HG02970 (cell line): ENCODE measurements around the gene ZNF592.

Experiments used
- ATAC-seq: cut with Tn5 transposase; IDR thresholded peaks from one replicate; pipeline ENCODE4 v1.9.1; 2021; ENCODE audit warnings: mild to moderate bottlenecking, moderate library complexity, moderate number of reproducible peaks; ENCODE audit not compliant: unreplicated experiment, low FRiP score

Gene ZNF592

GRCh38 chr15:84800365-84800806 lies 52.0 kb downstream of the ZNF592 start:
- ATAC-seq = no peak

DNA sequence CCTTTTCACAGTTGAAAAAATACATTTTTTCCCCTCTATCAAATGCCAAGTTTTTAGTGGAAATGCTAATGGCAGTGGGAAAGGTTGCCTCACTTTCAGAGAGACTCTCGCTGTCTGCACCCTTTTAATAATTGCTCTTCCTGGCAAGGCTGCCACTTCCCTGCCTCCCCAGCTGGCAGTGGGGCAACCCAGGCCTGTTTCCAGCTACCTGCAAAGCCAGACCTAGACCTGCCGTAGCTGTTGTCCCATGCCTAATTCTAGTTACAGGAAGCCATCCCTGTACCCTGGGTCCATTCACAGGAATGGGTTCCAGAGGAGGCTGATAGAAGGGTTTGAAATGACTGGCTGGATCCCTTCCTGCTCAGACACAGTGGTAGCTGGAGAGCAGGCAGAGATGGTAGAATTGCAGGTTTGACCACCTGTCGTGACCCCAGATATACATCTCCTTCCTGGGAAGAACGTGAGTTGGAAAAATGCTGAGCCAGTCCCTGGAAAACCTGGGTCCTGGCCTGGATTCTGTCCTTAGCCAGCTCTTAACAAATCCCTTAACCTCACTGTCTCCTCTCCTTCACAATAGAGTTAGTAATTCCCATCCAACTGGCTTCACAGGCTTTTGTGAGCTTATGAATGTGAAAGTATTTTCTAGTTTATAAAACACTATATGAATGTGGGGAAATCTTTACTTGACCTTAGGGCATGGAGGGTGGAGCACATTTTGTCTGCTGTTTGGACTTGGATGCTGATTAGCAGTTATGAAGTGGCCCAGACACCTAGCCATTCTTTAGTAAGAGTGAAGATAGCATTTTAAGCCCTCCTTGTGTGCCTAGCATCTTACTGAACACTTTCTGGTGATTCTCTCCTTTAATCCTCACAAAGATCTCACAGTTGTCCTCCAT lies 55.9 kb downstream of the ZNF592 start:
- ATAC-seq = no peak

GRCh38 chr15:84805221-84805620 lies 56.8 kb downstream of the ZNF592 start:
- no peak for ATAC-seq

GRCh38 chr15:84807228-84807627 lies 58.8 kb downstream of the ZNF592 start:
- ATAC-seq = no peak

DNA sequence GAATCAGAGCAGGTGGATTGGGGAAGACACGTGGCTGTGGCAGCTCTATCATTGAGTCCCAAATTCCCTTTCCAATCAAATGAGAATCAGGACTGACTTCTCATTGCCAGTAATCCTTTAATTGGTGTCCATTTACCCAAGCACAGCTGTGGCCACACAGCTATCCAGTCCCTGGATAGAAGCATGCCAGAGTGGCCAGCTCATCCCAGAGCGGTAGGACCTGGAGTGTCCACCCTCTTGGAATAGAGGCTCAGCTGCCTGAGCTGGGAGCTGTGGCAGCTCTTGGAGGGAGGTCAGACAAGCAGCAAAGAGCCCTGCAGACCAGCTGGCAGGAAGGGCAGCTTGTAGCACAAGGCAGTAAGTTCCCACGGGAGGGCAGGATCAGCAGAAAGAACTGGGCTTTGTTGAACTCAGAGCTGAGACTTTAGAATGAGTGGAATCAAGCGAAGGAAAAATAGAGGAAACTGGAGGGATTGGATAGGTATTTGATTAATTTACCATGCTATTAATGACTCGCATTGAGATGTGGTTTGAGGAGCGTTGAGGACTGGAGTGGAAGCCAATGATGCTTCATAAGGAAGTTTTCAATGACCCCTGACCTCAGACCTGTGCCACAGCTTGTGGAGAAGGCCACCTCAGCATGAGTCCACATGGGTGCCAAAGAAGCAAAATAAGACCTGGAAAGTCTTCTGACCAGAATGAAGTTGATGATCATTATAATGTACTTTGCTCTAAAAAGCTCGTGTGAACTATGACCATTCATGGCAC lies 61.9 kb downstream of the ZNF592 start:
- no peak for ATAC-seq

- no peak for ATAC-seq
Observed at GRCh38 chr15:84811151-84811550, 62.8 kb downstream of the ZNF592 start.

GRCh38 chr15:84811828-84812227 lies 63.4 kb downstream of the ZNF592 start:
- no peak for ATAC-seq

DNA sequence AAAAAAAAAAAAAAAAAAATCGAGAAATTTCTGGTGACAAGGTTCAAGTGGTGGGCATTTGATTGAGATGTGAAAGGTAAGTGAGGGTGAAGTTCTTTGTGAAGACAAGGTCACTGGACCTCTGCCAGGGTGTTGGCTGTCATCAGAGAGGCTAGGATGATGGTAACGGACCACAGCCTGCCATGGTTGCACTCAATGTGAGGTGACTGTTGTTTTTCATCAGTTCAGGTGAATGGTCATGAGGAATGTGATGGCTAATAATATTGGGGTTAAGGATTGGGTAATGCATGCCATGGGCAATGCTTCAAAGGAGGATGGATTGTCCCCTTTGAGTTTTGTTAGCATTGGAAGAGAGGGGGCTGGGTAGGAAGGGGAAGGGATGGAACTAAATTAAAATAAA lies 64.5 kb downstream of the ZNF592 start:
- ATAC-seq = no peak

DNA sequence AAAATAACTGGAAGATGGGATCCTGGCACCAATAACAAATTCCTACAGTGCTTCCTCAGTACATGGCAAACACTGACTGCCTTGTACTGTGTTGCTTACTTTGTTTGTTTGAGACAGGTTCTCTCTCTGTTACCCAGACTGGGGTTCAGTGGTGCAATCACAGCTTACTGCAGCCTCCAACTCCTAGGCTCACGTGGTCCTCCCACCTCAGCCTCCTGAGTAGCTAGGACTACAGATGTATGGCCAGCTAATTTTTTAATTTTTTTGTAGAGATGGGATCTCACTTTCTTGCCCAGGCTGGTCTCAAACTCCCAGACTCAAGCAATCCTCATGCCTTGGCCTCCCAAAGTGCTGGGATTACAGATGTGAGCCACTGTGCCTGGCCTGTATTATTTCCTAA lies 65.0 kb downstream of the ZNF592 start:
- ATAC-seq = no peak

- ATAC-seq = no peak
Observed at GRCh38 chr15:84813931-84814330, 65.5 kb downstream of the ZNF592 start.

DNA sequence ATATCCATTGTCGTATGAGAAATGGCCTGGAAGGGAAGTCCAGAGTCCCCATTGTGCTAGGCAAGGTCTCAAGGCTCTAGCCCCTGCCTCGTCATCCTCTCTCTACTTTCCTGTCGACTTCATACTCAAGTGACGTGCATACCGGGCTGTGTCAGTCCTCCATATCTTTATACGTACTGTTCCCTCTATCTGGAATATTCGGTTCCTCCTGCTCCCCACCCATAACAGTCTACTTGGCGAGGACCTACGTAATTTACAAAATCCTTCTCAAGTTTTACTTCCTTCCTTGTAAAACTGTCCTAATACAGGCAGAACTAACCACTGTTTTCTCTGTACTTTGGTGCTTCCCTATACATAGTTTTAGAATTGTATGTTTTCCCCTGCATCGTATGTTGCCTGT lies 66.5 kb downstream of the ZNF592 start:
- ATAC-seq = no peak

- no peak for ATAC-seq
Observed at GRCh38 chr15:84816694-84817465, 68.5 kb downstream of the ZNF592 start, which contains the start of gene ALPK3. Gene ALPK3 (plus strand): TSS chr15:84817356. CDS start chr15:84817453, 97 bp downstream.

DNA sequence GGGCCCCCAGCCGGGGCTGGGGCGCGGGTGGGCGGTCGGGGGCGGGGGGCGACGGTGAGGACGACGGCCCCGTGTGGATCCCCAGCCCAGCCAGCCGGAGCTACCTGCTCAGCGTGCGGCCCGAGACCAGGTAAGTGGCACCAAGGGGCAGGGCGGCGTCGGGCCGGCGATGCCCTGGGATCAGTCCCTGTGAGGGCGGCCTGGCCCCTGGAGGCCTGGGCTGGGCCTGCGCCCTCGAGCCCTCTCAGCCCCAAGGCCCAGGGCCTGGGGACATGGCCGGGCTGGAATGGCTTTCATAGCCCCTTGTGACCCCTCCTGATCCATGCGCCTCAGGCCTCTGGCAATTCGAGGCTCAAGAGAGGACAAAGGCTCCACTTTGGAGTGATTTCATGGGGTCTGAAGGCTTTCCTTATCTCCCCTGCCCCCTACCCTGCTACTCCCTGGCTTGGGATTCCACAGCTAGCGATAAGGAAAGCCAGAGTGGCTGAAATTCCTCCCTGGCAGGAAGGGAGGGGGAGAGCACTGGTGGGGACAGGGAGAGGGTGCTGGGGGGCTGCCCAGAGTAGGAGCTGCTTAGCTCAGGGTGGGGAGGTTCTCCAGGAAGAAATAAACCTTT lies 69.2 kb downstream of the ZNF592 start:
- no peak for ATAC-seq

GRCh38 chr15:84818261-84819131 lies 70.1 kb downstream of the ZNF592 start:
- ATAC-seq = no peak

- ATAC-seq = no peak
Observed at GRCh38 chr15:84819291-84819768, 70.9 kb downstream of the ZNF592 start.

DNA sequence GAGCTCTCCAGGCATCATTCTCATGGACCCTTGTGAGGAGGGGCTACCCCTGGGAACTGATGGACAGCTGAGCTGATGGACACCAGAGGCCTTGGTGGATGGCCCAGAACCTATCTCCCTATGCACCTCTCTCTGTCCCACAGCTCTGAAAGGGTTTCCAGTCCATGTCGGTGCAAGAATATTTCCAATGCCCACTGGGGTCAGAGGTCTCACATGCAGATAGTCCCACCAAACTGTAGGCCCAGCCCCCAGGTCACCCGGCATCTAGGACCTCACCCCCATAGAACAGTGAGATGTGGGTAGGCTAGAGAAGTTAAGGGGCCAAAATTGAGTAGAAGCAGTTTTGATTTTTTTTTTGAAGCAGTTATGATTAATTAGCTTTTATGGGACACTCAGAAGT lies 71.4 kb downstream of the ZNF592 start:
- no peak for ATAC-seq

GRCh38 chr15:84821501-84822021 lies 73.2 kb downstream of the ZNF592 start:
- ATAC-seq = no peak

DNA sequence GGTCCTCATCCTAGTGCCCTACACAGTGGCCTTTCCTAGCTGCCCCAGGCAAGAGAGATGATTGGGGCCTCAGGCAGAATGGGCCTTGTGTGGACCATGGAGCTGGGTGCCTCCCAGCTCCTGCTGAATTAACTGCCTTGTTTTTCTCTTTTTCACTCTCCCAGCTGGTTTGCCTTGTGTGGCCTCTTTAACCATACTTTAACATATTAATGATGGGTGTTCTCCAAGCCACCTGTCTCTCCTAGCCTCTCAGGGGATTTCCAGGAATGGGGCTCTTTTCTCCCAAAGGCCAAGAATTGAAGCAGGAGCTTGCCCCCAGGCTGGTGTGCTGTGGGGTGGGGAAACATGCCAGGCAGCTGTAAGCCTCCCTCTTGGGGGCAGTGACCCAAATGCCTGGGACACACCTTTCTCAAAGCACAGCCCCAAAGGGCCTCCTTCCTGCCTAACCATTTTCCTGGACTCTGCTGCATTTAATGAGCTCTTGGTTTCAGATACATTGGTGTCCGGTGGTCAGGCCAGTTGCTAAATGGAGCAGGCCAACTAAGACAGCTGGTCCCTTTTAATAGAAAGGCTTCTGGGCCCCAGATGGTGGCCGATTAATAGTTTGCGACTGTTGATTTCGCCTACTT lies 74.4 kb downstream of the ZNF592 start:
- no peak for ATAC-seq
